Inferior parietal cortex (tissue), 1 donor: ENCODE data around the gene RPS19BP1.
"Not testable (repeated sequence)": the region's sequence is repeated elsewhere in the genome, so short reads cannot be mapped to it uniquely, and the experiment has no call there.

Experiments used
- DNase-seq: peaks from one replicate; pipeline ENCODE4 v3.0.0-alpha.2; 2016; ENCODE audit errors: extremely low spot score

RPS19BP1 gene

GRCh38 chr22:39514373-39514973, 18.1 kb downstream of the RPS19BP1 start:
- peak; percentile 86 for DNase-seq

- no peak for DNase-seq
Measured at GRCh38 chr22:39513791-39514190, 18.8 kb downstream of the RPS19BP1 start.

- no peak for DNase-seq
Measured at GRCh38 chr22:39512026-39512425, 20.5 kb downstream of the RPS19BP1 start.

- no peak for DNase-seq
Measured at GRCh38 chr22:39511226-39511625, 21.3 kb downstream of the RPS19BP1 start.

GRCh38 chr22:39510529-39511149, 21.9 kb downstream of the RPS19BP1 start:
- no peak for DNase-seq

- no peak for DNase-seq
Measured at GRCh38 chr22:39508393-39508792, 24.2 kb downstream of the RPS19BP1 start.

- DNase-seq = not testable (repeated sequence)
Measured at GRCh38 chr22:39507021-39507420, 25.5 kb downstream of the RPS19BP1 start.

GRCh38 chr22:39504071-39504470, 28.5 kb downstream of the RPS19BP1 start:
- DNase-seq = no peak

GRCh38 chr22:39503630-39504029, 28.9 kb downstream of the RPS19BP1 start:
- DNase-seq = no peak

GRCh38 chr22:39502789-39503409, 29.6 kb downstream of the RPS19BP1 start:
- no peak for DNase-seq

- peak; percentile 94 for DNase-seq
Measured at GRCh38 chr22:39502109-39502788, 30.3 kb downstream of the RPS19BP1 start, which contains the start of gene MIEF1. Gene MIEF1 (plus strand): TSS chr22:39502290. CDS start chr22:39511295, 9,005 bp downstream.

GRCh38 chr22:39501644-39502108, 30.9 kb downstream of the RPS19BP1 start:
- no peak for DNase-seq

- no peak for DNase-seq
Measured at GRCh38 chr22:39500101-39500500, 32.4 kb downstream of the RPS19BP1 start.

GRCh38 chr22:39498802-39499201, 33.7 kb downstream of the RPS19BP1 start:
- no peak for DNase-seq

- DNase-seq = no peak
Measured at GRCh38 chr22:39498368-39498767, 34.2 kb downstream of the RPS19BP1 start.

GRCh38 chr22:39497429-39497828, 35.1 kb downstream of the RPS19BP1 start:
- DNase-seq = no peak

- DNase-seq = peak; percentile 89
Measured at GRCh38 chr22:39496131-39496838, 36.3 kb downstream of the RPS19BP1 start.

- no peak for DNase-seq
Measured at GRCh38 chr22:39494471-39495120, 38.0 kb downstream of the RPS19BP1 start.

GRCh38 chr22:39493759-39494158, 38.8 kb downstream of the RPS19BP1 start:
- no peak for DNase-seq

GRCh38 chr22:39492186-39492585, 40.4 kb downstream of the RPS19BP1 start:
- DNase-seq = no peak

- no peak for DNase-seq
Measured at GRCh38 chr22:39491696-39492095, 40.9 kb downstream of the RPS19BP1 start.
